Endothelial cell of umbilical vein (primary cell): ENCODE measurements around the gene HMGCS2. TPM values are rescaled to one million over a fixed set of nuclear protein-coding genes. Genes with fewer than 3 reads are reported as not detected.

Source experiments
- Bru-seq: library from RNA; stranded (reverse); fragments of 400-500 nt; gene quantifications from one replicate; lab custom pipeline; 2021; lab: Mats Ljungman, UMichigan
- BruChase-seq, 2 experiments: library from RNA; stranded (reverse); fragments of 400-500 nt; gene quantifications; one replicate each; lab custom pipeline; 2021; lab: Mats Ljungman, UMichigan
- BruUV-seq: library from RNA; stranded (reverse); fragments of 400-500 nt; replicated peaks from 2 replicates; lab custom pipeline; 2021; lab: Mats Ljungman, UMichigan
- CTCF ChIA-PET: fragments of 300-600, 350-600 bp; sonication (Branson Sonifier 250); formaldehyde crosslinking; loops from one replicate; lab custom pipeline; 2021; ENCODE audit warnings: antibody characterized with exemption, inconsistent platforms; lab: Charles Lee
- POLR2A ChIA-PET: fragments of 300-600, 350-600 bp; sonication (Branson Sonifier 250); formaldehyde crosslinking; loops from one replicate; lab custom pipeline; 2021; ENCODE audit warnings: antibody characterized with exemption, inconsistent platforms; lab: Charles Lee
- DNase-seq: peaks from one replicate; pipeline ENCODE4 v3.0.0-alpha.2; 2011; ENCODE audit warnings: low read depth, low spot score
- FAIRE-seq: peaks from 2 replicates; lab custom pipeline; 2011; peaks lifted over from hg19 to GRCh38; lab: Jason Lieb, UNC
- H2AFZ ChIP-seq: 2 replicates; pipeline ENCODE4 v1.6.0; 2012; ENCODE audit warnings: low read depth, low read length, control low read depth, inconsistent platforms
- H3K27ac ChIP-seq: 2 replicates; pipeline ENCODE4 v1.5.1; 2011; ENCODE audit warnings: low read depth, mild to moderate bottlenecking, control low read depth, low read length, moderate library complexity; ENCODE audit not compliant: insufficient read depth
- H3K27me3 ChIP-seq, 2 experiments: 2 replicates each; pipeline versions ENCODE4 v1.6.0 to v1.6.1; 2011; ENCODE audit warnings: low read length in 2 of 2, mixed read lengths in 1 of 2; ENCODE audit not compliant: control insufficient read depth in 2 of 2, insufficient read depth in 2 of 2
- H3K36me3 ChIP-seq, 2 experiments: 2 replicates in 1 of 2; 3 replicates in 1 of 2; pipeline ENCODE4 v1.5.1; 2011; ENCODE audit warnings: low read length in 2 of 2, mild to moderate bottlenecking in 1 of 2, moderate library complexity in 1 of 2; ENCODE audit not compliant: control insufficient read depth in 2 of 2, insufficient read depth in 2 of 2; ENCODE audit errors: extremely low read depth in 1 of 2
- H3K4me1 ChIP-seq: 3 replicates; pipeline ENCODE4 v1.5.1; 2011; ENCODE audit warnings: mild to moderate bottlenecking, low read length; ENCODE audit not compliant: control insufficient read depth, insufficient read depth; ENCODE audit errors: extremely low read depth
- H3K4me2 ChIP-seq: 2 replicates; pipeline ENCODE4 v1.6.1; 2011; ENCODE audit warnings: low read length, control low read depth, mixed read lengths; ENCODE audit not compliant: insufficient read depth
- H3K4me3 ChIP-seq, 3 experiments: fragments of 200-600 bp in 1 of 3; sonication (generic), shearing (Covaris generic) in 1 of 3; replicated peaks in 1 of 3; 2 replicates each; pipeline ENCODE4 v1.5.1; 2011 to 2016; ENCODE audit warnings: control low read depth in 3 of 3, low read length in 3 of 3, mild to moderate bottlenecking in 2 of 3, inconsistent platforms in 1 of 3, low read depth in 1 of 3, moderate library complexity in 1 of 3; ENCODE audit not compliant: insufficient read depth in 1 of 3
- H3K79me2 ChIP-seq: 2 replicates; pipeline ENCODE4 v1.6.0; 2012; ENCODE audit warnings: low read length, inconsistent platforms; ENCODE audit not compliant: control insufficient read depth, insufficient read depth
- H3K9ac ChIP-seq: replicated peaks from 2 replicates; pipeline ENCODE3; 2011; ENCODE audit warnings: low read length, control low read depth; ENCODE audit not compliant: insufficient read depth; ENCODE audit errors: extremely low read depth
- H3K9me1 ChIP-seq: replicated peaks from 3 replicates; pipeline ENCODE4 v1.6.0; 2011; ENCODE audit warnings: mild to moderate bottlenecking, low read length; ENCODE audit not compliant: control insufficient read depth, insufficient read depth; ENCODE audit errors: extremely low read depth
- H3K9me3 ChIP-seq: replicated peaks from 2 replicates; pipeline ENCODE4 v1.5.1; 2012; ENCODE audit warnings: low read length, inconsistent platforms; ENCODE audit not compliant: control insufficient read depth, insufficient read depth
- H4K20me1 ChIP-seq: replicated peaks from 2 replicates; pipeline ENCODE3; 2011; ENCODE audit warnings: mild to moderate bottlenecking, low read length; ENCODE audit not compliant: control insufficient read depth, insufficient read depth; ENCODE audit errors: extremely low read depth
- EZH2 ChIP-seq: IDR thresholded peaks from 2 replicates; pipeline ENCODE4 v1.6.1; 2012; ENCODE audit warnings: borderline replicate concordance, low read depth, mild to moderate bottlenecking, moderate library complexity, low read length, inconsistent platforms; ENCODE audit not compliant: severe bottlenecking
- MYC ChIP-seq: IDR thresholded peaks from one replicate; pipeline ENCODE4 v1.6.1; 2011; ENCODE audit warnings: mild to moderate bottlenecking, low read depth, low read length
- POLR2A ChIP-seq: IDR thresholded peaks from 2 replicates; pipeline ENCODE4 v1.6.1; 2012; ENCODE audit warnings: low read depth, mild to moderate bottlenecking, control low read depth, low read length
- POLR2AphosphoS5 ChIP-seq: IDR thresholded peaks from 2 replicates; pipeline ENCODE4 v1.6.1; 2012; ENCODE audit warnings: low read depth, mild to moderate bottlenecking, control low read depth, low read length, moderate library complexity; ENCODE audit not compliant: insufficient read depth
- dilution Hi-C: fragments of 300-500 bp; cut with MboI; formaldehyde crosslinking; loops from one replicate; pipeline ENCODE4 v1.15.0; 2019; ENCODE audit warnings: low sequenced_read_pairs; ENCODE audit not compliant: extremely low pct_ligation_motif_present
- intact Hi-C: fragments of 100-400 bp; cut with micrococcal nuclease; formaldehyde crosslinking; loops from one replicate; pipeline ENCODE4 v1.10.0; 2022
- long read RNA-seq: library from polyadenylated mRNA; stranded (forward); transcript quantifications from one replicate; pipeline ENCODE4 v2.0.0, GENCODE V29; 2021
- polyA minus RNA-seq, 3 experiments: library from RNA; depleted of rRNA, polyadenylated mRNA; stranded (reverse); fragments of >200 nt; gene quantifications; 1 replicate in 1 of 3; 2 replicates in 2 of 3; pipeline ENCODE4 v1.2.3, GENCODE V29; 2011
- polyA plus RNA-seq, 4 experiments: library from polyadenylated mRNA; depleted of rRNA in 3 of 4; stranded (reverse) in 3 of 4; unstranded in 1 of 4; fragments of >200 nt; gene quantifications; 2 replicates each; pipeline versions ENCODE4 v1.2.1 to v1.2.3, GENCODE V29; 2011 to 2012; ENCODE audit warnings: missing spikeins in 1 of 4
- total RNA-seq: library from RNA; stranded (reverse); gene quantifications from 2 replicates; pipeline ENCODE4 v1.2.3, GENCODE V29; 2021

Gene HMGCS2
- total RNA-seq, result not detected in 2 replicates
- polyA plus RNA-seq, result not detected in 2 replicates
- polyA plus RNA-seq (2011; cell fraction: cytosol; rRNA removed), result not detected in 2 replicates
- not detected in 2 replicates for polyA plus RNA-seq (2011; cell fraction: nucleus; rRNA removed)
- polyA plus RNA-seq (2012), result not detected in 2 replicates
- polyA minus RNA-seq, result not detected in 2 replicates
- polyA minus RNA-seq (2011; cell fraction: cytosol; rRNA and poly(A)+ RNA removed), result not detected
- not detected in 2 replicates for polyA minus RNA-seq (2011; cell fraction: nucleus; rRNA and poly(A)+ RNA removed)
- not detected for Bru-seq, nascent RNA
- BruChase-seq, experiment 1, labeled RNA remaining after a 6-hour chase, result not detected
- BruChase-seq, experiment 2, labeled RNA remaining after a 2-hour chase, result not detected
- long read RNA-seq, result 0 reads

DNA sequence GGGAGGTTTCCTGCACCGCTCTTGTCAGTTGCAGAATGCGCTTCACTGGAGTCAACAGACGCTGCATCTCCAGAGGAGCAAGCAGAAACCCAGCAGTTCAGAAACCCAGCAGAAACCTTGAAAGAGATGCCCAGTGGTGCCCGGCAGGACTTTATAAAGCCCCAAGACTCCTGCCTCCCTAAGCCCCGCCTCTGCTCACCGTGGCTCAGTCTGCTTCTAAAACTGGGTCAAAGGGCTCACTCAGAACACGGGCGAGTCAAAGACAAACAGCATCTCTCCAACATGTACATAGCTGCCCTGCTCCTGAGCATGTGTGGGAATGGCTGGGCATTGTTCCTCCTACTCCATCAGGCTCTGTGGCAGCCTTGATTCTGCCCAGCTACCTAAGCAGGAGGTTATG is at the start of gene HMGCS2:
HMGCS2 (minus strand) TSS at position 128 of the 400 bp plus-strand sequence; CDS start at position 67, 61 bp downstream.
- Histone ChIP-seq H4K20me1 (no peaks in the 10 kb centered on the region), H3K4me2 (no peak within 1 kb of the TSS), H3K4me3 (no peak within 1 kb of the TSS), H2AFZ (no peak within 1 kb of the TSS), H3K36me3 (no peaks in the 10 kb centered on the region), H3K9ac (no peak within 1 kb of the TSS), H3K79me2 (no peaks in the 10 kb centered on the region), H3K27me3 (peaks cover 15 to 29% of the 10 kb centered on the region in 2 experiments), H3K9me1 (no peaks in the 10 kb centered on the region), H3K4me1 (no peaks in the 10 kb centered on the region), H3K27ac (no peak within 1 kb of the TSS), H3K9me3 (no peaks in the 10 kb centered on the region)
- ChIA-PET CTCF (interaction anchor here (0.8 to 2.2 kb wide), 3 partner anchors 24 to 40 kb away, joined by 3 to 9 read pairs (median 3); no protein-coding TSS in a partner anchor), POLR2A (no interaction called here)
- no TSS peak for BruUV-seq
- DNase-seq, result no peak
- intact Hi-C loops, result no loop called here
- FAIRE-seq, result no peak
- TF ChIP-seq POLR2A (no peak), POLR2AphosphoS5 (no peak), EZH2 (no peak)
- dilution Hi-C loops, result no loop called here

- H3K9ac ChIP-seq, result no peak overlapping the region
- peaks cover 10 to 26% of the 10 kb centered on the region in 2 experiments for H3K27me3 ChIP-seq
- TF ChIP-seq MYC, result no peak
- TF ChIP-seq EZH2, result no peak
- dilution Hi-C loops, result no loop called here
- H2AFZ ChIP-seq, result no peak overlapping the region
- no peak overlapping the region for H3K27ac ChIP-seq
- intact Hi-C loops, result no loop called here
- DNase-seq (no peak), FAIRE-seq (no peak)
- H3K79me2 ChIP-seq, result no peaks in the 10 kb centered on the region
- no peaks in the 10 kb centered on the region for H3K9me3 ChIP-seq
- BruUV-seq, result no TSS peak
- H3K4me2 ChIP-seq, result no peak overlapping the region
- no peak overlapping the region for H3K4me3 ChIP-seq
- ChIA-PET POLR2A (no interaction called here), CTCF (interaction anchor here (2.3 kb wide), 1 partner anchor 9 kb away, joined by 8 read pairs; no protein-coding TSS in a partner anchor)
- no peaks in the 10 kb centered on the region for H3K36me3 ChIP-seq
- no peaks in the 10 kb centered on the region for H3K4me1 ChIP-seq
- no peaks in the 10 kb centered on the region for H3K9me1 ChIP-seq
- no peaks in the 10 kb centered on the region for H4K20me1 ChIP-seq
Measured at GRCh38 chr1:119818181-119818580, 49.5 kb upstream of the HMGCS2 start.
